ENCODE results near the gene PPA2.

The PPA2 gene

DNA sequence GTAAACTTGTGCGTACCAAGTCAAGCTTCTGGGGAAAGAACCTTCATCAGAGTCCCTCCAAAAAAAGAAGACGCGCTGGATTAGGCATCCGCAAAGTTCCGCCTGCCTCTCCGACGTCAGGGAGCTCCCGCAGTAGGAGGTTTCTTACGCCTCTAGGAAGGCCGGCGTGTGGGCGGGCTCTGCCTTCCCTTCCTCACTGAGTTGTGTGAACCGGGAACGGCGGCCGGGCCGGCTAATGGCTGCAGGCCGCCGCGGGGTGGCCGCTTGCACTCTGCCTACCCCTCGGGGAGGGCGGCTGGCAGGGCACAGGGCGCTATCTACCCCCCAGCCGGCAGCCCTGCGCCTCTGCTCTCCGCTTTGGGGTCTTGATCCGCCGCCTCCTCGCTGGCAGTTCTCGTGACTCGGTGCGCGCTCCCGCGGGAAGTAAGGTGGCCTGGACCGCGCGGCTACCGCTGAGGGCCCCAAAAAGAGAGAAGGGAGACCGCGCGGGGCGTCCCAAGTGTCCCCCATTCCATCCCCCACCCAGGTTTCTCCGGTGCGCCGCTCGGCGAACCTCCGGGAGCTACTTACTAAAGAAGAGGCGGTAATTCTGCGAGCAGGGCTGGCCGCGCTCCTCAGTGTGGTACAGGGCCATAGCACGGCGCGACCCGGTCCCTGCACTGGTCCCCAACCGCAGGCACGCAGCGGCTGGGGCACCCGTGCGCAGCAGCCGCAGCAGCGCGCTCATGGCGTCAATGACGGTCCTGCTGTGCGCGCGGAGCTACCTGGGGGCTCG is at the start of gene PPA2:
TSS of gene PPA2 (minus strand) at position 739 of the 775 bp plus-strand sequence. CDS start at position 727, 12 bp downstream.
- in situ Hi-C loops (cut with MboI; ENCODE audit: low sequenced_read_pairs): loop anchor here (25.0 kb wide), 1 partner anchor 336 kb away; the partner anchor contains the start of gene TET2

DNA sequence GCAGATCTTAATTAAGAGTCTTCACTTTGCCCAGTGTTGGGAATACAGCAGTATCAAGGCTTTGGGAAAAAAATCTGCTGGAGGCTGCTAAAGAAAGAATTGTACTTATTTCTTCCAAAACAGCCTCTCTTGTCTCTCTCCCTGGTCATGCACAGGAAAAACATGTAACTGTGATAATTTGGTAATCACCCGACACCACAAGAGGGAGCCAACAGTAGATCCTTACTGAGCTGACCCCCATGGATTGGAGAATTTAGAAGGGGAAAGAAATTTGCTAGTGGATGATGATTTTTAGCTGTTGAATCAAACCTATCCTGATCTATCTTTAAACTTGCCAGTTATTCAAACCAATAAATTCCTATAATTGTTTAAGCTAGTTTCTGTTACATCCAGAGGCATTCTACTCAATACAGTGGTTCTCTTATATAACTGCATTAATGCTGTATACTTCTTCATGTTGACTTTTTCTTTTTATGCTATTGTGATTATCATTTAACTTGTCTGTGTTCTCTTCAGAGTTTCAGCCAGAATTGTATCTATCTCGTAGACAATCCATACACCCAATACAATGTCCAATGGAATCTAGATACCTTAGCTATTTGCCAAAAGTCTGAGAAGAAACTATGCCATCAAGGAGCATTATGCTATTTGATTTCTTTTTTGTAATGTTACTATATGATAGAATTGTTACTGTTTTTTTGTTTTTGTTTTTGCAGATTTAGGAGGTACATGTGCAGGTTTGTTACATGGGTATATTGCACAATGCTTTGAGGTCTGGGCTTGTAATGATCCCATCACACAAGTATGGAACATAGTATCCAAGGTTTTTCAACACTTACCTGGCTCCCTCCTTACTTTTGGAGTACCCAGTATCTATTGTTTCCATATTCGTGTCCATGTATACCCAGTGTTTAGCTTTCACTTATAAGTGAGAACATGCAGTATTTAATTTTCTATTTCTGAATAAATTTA is 47.2 kb upstream of the PPA2 start:
- in situ Hi-C loops (cut with MboI; ENCODE audit: low sequenced_read_pairs): no loop called here

- in situ Hi-C loops (cut with MboI; ENCODE audit: low sequenced_read_pairs): no loop called here
Observed at GRCh38 chr4:105510245-105510644, 36.4 kb upstream of the PPA2 start.

DNA sequence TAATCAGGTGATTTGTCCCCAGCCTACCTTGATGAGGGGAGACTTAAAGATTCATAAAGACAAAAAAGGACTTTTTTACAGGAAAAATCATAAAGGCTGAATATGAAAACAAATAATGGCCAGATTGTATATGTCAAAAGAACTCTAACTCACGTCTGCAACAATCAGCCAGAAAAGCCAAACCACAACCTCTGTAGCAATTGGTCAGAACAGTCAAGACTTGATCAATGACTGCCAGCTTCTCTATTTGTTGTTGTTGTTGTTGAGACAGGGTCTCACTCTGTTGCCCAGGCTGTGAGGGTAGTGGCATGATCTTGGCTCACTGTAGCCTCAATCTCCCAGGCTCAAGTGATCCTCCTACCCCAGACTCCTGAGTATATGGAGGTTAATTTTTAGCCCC is 35.9 kb upstream of the PPA2 start:
- in situ Hi-C loops (cut with MboI; ENCODE audit: low sequenced_read_pairs): no loop called here

DNA sequence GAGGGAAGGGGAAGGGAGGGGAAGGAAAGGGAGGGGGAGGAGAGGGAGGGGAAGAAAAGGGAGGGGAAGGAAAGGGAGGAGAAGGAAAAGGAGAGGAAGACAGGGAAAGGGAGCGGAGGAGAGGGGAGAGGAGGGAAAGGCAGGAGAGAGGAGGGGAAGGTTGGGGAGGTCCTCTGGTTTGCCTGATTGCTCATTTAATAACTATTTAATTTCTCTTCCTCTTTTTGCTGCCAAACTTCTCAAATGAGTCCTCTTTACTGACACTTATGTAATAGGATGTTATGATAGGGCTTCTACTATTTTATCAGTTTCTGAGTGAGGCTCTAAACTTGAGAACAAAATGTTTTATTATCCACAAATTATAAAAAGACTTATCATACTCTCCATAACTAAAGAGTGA is 35.4 kb upstream of the PPA2 start:
- in situ Hi-C loops (cut with MboI; ENCODE audit: low sequenced_read_pairs): no loop called here

DNA sequence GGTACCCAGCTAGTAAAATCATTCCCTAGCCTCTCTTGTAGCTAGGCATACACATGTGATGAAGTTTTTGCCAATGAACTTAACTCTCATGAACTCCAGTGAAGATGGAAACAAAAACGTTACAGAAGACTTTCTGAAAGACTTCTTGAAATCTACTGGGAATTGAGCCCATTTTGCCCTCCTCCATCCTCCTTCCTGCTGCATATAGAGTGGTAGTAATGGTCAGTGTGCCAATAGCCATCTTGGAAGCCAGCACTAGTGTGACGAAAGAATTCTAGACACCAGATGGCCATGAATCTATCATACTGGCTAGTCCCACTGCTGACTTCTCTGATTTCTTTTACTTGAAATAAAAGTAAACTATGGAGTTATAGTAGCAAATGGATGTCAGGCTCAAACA is 30.9 kb upstream of the PPA2 start:
- in situ Hi-C loops (cut with MboI; ENCODE audit: low sequenced_read_pairs): no loop called here

- in situ Hi-C loops (cut with MboI; ENCODE audit: low sequenced_read_pairs): no loop called here
Observed at GRCh38 chr4:105503484-105503883, 29.6 kb upstream of the PPA2 start.

DNA sequence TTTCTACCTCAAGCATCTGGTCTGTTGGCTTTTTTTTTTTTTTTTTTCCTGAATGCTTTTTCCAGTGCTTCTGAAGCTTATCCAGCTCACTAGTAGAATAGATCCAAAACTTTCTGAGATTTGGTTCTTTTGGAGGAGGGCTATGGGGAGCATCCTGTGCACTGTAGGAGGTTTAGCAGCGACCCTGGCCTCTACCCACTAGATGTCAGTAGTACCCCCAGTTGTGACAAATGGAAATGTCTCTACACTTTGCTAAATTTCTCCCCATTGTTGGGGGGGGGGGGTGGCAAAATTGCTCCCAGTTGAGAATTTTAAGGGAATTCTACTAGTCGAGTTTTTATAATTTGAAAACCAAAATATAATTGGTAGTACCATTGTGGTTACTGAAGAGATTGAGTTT is 23.0 kb upstream of the PPA2 start:
- in situ Hi-C loops (cut with MboI; ENCODE audit: low sequenced_read_pairs): no loop called here

DNA sequence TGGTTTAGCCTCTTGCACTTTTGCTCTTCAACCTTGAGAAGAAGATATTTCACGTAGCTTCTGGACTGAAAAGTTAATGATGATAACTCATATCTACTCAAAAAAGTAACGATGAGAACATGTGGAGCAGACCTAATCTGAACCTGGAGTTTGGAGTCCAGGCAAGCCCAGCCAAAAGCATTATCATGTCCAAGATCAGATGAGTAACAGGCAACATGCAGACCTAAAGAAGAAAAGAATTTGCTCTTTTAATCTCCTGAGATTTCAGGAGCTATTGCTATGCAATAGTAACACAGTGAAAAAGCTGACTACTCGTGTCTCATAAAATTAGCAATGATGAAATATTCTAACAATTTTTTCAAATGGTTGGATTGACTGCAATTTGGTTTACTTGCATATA is 21.8 kb upstream of the PPA2 start:
- in situ Hi-C loops (cut with MboI; ENCODE audit: low sequenced_read_pairs): no loop called here

- in situ Hi-C loops (cut with MboI; ENCODE audit: low sequenced_read_pairs): no loop called here
Observed at GRCh38 chr4:105490523-105490922, 16.7 kb upstream of the PPA2 start.

DNA sequence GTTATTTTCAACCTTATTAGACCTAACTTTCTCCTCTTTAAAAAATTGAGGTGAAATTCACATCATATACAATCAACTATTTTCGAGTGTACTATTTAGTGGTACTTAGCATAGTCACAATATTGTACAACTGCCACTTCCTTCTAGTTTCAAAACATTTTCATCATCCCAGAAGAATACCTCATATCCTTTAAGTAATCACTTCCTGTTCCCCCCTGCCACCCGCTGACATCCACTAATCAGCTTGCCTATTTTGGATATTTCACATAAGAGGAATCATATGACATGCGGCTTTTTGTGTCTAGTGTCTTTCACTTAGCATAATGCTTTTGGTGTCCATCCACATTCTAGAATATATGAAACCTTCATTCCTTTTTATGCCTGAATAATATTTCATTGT is 10.0 kb upstream of the PPA2 start:
- in situ Hi-C loops (cut with MboI; ENCODE audit: low sequenced_read_pairs): no loop called here

DNA sequence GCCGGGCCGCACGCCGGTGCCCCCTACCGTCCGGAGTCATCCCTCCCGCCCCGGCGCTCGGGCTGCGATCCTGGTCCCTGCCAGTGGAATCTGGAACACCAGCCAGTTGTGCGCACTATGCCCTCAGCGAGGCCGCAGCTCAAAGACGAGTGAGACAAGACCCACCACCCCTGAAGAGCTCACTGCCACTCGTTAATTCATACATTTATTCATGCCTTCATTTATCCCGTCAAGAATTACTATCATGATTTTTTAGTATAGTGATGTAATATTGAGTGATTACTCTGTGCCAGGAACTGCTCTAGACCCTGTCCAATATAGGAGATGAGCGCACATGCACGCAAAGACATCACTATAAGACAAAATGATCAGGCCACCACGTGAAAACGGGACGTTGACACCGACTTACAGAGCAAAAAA is 247 bp upstream of the PPA2 start:
- in situ Hi-C loops (cut with MboI; ENCODE audit: low sequenced_read_pairs): loop anchor here (25.0 kb wide), 1 partner anchor 337 kb away; the partner anchor contains the start of gene TET2

- in situ Hi-C loops (cut with MboI; ENCODE audit: low sequenced_read_pairs): loop anchor here (25.0 kb wide), 1 partner anchor 336 kb away; the partner anchor contains the start of gene TET2
Observed at GRCh38 chr4:105472871-105473323, 965 bp downstream of the PPA2 start.

DNA sequence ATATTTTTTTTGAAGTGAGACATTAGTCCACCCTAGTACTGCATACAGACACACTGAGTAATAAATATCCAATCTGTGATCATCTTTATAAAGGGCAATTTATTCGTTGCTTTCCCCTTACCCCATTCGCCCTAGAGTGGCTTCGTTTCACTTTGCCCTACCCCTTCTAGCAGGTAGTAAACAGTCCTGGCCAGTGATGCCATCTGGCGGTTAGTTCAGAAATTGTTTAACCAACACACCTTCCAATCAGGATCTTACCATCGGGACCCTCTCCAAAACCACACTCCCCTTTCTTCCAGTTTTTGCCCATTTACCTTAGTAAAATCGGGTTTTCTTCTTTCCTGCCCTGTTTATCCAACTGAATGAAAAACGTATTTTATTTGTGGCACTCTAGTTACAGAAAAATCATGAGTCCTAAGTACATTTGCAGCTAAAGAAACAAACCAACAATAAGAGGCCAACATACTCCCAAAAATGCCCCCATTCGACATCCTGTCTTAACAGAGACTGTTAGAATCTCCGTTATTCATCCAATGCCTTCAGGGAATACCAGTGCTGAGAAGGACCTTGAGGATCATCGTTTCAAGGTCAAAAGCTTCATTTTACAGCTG is 2.2 kb downstream of the PPA2 start:
- in situ Hi-C loops (cut with MboI; ENCODE audit: low sequenced_read_pairs): loop anchor here (25.0 kb wide), 1 partner anchor 334 kb away; the partner anchor contains the start of gene TET2

DNA sequence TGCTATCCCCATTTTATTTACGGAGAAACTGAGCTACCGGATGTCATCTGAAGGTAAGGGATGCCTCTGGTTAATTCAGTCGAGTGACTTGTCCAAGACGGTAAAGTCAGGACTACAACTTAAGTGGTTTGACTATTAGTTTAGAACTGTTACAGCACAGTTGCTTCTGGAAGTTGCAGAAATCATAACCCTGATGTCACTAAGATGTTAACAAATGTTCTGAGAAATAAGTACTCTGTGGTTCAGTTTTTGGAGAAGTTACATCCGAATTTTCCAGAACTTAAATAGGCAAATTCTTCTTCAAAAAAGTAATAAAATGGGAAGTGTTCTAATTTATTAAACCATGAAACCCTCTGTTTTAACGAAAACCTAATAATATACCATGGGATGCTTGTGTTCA is 3.1 kb downstream of the PPA2 start:
- in situ Hi-C loops (cut with MboI; ENCODE audit: low sequenced_read_pairs): loop anchor here (25.0 kb wide), 1 partner anchor 333 kb away; the partner anchor contains the start of gene TET2

DNA sequence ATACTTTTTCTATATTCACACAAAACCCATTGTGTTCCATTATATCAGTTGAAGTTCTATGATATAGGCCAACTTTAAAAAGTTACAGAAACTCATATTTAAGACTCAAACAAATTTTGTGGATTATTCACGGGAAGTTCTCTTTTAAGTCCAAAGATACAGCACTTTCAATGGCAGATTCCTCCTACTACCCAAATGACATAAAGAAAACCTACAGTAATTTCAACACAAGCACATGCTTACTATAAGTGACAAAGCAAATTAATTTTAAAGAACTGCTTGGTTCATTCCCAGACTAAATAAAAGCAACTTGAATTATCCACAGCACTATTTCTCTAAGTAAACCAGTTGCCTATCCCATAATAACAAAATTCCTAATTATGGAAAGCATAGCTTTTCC is 4.1 kb downstream of the PPA2 start:
- in situ Hi-C loops (cut with MboI; ENCODE audit: low sequenced_read_pairs): loop anchor here (10.0 to 25.0 kb wide), 2 partner anchors 332 to 605 kb away; partner anchors contain the start of gene TET2

DNA sequence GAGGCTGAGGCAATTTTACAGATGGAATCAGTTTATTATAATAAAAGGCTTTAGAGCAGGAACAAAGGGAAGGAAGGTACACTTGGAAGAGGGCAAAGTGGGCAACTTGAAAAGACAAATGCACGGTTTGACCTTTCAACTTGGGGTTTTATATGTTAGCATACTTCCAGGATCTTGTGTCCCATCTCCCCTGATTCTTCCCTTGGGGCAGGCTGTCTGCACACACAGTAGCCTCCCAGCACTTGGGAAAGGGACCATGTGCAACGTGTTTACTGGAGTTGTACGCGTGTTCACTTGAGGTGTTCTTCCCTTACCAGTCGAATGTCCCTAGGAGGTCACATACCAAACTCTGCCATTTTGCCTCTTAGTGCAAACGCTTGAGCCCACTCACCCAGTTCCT is 7.3 kb downstream of the PPA2 start:
- in situ Hi-C loops (cut with MboI; ENCODE audit: low sequenced_read_pairs): loop anchor here (10.0 to 25.0 kb wide), 2 partner anchors 329 to 602 kb away; partner anchors contain the start of gene TET2

- in situ Hi-C loops (cut with MboI; ENCODE audit: low sequenced_read_pairs): loop anchor here (10.0 to 25.0 kb wide), 2 partner anchors 327 to 600 kb away; partner anchors contain the start of gene TET2
Observed at GRCh38 chr4:105464563-105464962, 9.3 kb downstream of the PPA2 start.

- in situ Hi-C loops (cut with MboI; ENCODE audit: low sequenced_read_pairs): loop anchor here (10.0 to 25.0 kb wide), 2 partner anchors 325 to 598 kb away; partner anchors contain the start of gene TET2
Observed at GRCh38 chr4:105462576-105462975, 11.3 kb downstream of the PPA2 start.

- in situ Hi-C loops (cut with MboI; ENCODE audit: low sequenced_read_pairs): loop anchor here (10.0 to 25.0 kb wide), 2 partner anchors 325 to 597 kb away; partner anchors contain the start of gene TET2
Observed at GRCh38 chr4:105461621-105462382, 12.1 kb downstream of the PPA2 start.

Measured in HL-60/S4 treated with retinoic acid at 250 ng/mL for 4 days and 3 days (cell line).